Heart left ventricle (tissue), 13 donors: ENCODE results near the gene KCNG2.

Experiments
- POLR2A ChIP-seq, 2 donors: fragments of 450-650 bp; IDR thresholded peaks; one replicate each; pipeline ENCODE4 v1.6.1; 2017; ENCODE audit warnings: antibody characterized with exemption in 2 of 2, mild to moderate bottlenecking in 2 of 2, moderate library complexity in 2 of 2
- TF ChIP-seq, protein P1 (sequence below), 12 donors: fragments of 200-600 bp; sonication (generic) in 4 of 12; IDR thresholded peaks; one replicate each; pipeline versions ENCODE4 v1.5.0 to v1.8.0; 2018 to 2022; ENCODE audit warnings: antibody characterized with exemption in 12 of 12, mild to moderate bottlenecking in 5 of 12
- donor health status: ischemic (EF 13 %, LVEDD 7.1; RV severe dilation, severe dysfunction).
- donor health status: DM: no; HTN: yes; CAD: no.
- donor health status: DM: no; HTN: no; CAD: no.
- donor health status: ischemic (EF 25% LVEDD 6.9; RV normal size, moderate dysfunction).
- donor health status: ischemic (EF 25% LVEDD 5.7; RV mildly dilated, moderate dysfunction).
- donor health status: ischemic (EF 35%, LVEDD 5.7; RV mildly dilated, moderate dysfunction).
- donor health status: nonischemic (EF 11% LVEDD 7.7; RV severe dilation, severe dysfunction).
- donor health status: DM: yes; HTN: yes; CAD: no.
- donor health status: PGD.
- donor health status: ischemic (EF 29% LVEDD 5.4; RV normal size, mild dysfunction).
- donor health status: nonischemic (EF 23%, LVEDD 6.1; RV moderate dilation, normal function).

- TF ChIP-seq, protein P1, sequence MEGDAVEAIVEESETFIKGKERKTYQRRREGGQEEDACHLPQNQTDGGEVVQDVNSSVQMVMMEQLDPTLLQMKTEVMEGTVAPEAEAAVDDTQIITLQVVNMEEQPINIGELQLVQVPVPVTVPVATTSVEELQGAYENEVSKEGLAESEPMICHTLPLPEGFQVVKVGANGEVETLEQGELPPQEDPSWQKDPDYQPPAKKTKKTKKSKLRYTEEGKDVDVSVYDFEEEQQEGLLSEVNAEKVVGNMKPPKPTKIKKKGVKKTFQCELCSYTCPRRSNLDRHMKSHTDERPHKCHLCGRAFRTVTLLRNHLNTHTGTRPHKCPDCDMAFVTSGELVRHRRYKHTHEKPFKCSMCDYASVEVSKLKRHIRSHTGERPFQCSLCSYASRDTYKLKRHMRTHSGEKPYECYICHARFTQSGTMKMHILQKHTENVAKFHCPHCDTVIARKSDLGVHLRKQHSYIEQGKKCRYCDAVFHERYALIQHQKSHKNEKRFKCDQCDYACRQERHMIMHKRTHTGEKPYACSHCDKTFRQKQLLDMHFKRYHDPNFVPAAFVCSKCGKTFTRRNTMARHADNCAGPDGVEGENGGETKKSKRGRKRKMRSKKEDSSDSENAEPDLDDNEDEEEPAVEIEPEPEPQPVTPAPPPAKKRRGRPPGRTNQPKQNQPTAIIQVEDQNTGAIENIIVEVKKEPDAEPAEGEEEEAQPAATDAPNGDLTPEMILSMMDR (IDR thresholded peaks at IDR 0.05) = no peak
- no peak for TF ChIP-seq POLR2A (IDR thresholded peaks at IDR 0.05)
These were observed 142.5 kb downstream of the KCNG2 start for GRCh38 chr18:79940126-79940813.
